T47D (cell line): Measurements from ENCODE around the gene RNF149.

Experiments used
- DNase-seq, 2 experiments: peaks; one replicate each; pipeline versions ENCODE4 v3.0.0 to v3.0.0-alpha.2; 2011 to 2012; ENCODE audit warnings: low read depth in 1 of 2, low spot score in 1 of 2
- JUND ChIP-seq: IDR thresholded peaks from 2 replicates; pipeline ENCODE4 v1.6.1; 2012; ENCODE audit warnings: low read depth
- in situ Hi-C: cut with HindIII; loops from 2 replicates; pipeline ENCODE4 v1.10.0; 2016; ENCODE audit warnings: low sequenced_read_pairs, low pct_unique_long_range_greater_than_20kb

The RNF149 gene

GRCh38 chr2:101344137-101344536 lies 35.6 kb upstream of the RNF149 start:
- in situ Hi-C loops = no loop called here
- TF ChIP-seq JUND = no peak
- no peak for DNase-seq

DNA sequence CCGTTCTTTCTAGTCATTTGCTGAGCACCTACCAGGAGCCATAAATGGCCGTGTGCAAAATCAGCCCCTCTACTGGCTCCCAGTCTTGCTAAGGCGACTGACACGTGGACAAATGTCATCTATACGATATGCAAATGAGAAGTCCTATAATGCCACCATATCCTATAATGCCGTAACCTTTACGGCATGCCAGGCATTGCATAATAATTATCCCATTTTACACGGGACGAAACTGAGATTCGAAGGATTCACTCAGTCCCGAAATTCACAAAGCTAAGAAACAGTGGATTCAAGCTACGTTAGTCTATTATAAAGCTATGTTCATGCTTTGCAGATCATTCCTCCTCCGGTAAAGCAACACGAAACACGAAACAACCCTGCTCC lies 34.1 kb upstream of the RNF149 start:
- in situ Hi-C loops = no loop called here
- no peak for DNase-seq
- no peak for TF ChIP-seq JUND

GRCh38 chr2:101341901-101342624 lies 33.6 kb upstream of the RNF149 start:
- TF ChIP-seq JUND = no peak
- DNase-seq = peak; percentile 44 to 76
- in situ Hi-C loops = no loop called here

- TF ChIP-seq JUND = no peak
- in situ Hi-C loops = no loop called here
- no peak for DNase-seq
Observed at GRCh38 chr2:101341421-101341820, 32.9 kb upstream of the RNF149 start.

- peak in 1 of 2 experiments; percentile 81 for DNase-seq
- in situ Hi-C loops = no loop called here
Observed at GRCh38 chr2:101340141-101340551, 31.6 kb upstream of the RNF149 start.

GRCh38 chr2:101339266-101339880 lies 30.9 kb upstream of the RNF149 start:
- DNase-seq = no peak
- in situ Hi-C loops = no loop called here
- no peak for TF ChIP-seq JUND

More at GRCh38 chr2:101340141-101340551, 31.6 kb upstream of the RNF149 start:
- TF ChIP-seq JUND = no peak

- TF ChIP-seq JUND = no peak
- DNase-seq = no peak
- in situ Hi-C loops = no loop called here
Observed at GRCh38 chr2:101337877-101338276, 29.4 kb upstream of the RNF149 start.

DNA sequence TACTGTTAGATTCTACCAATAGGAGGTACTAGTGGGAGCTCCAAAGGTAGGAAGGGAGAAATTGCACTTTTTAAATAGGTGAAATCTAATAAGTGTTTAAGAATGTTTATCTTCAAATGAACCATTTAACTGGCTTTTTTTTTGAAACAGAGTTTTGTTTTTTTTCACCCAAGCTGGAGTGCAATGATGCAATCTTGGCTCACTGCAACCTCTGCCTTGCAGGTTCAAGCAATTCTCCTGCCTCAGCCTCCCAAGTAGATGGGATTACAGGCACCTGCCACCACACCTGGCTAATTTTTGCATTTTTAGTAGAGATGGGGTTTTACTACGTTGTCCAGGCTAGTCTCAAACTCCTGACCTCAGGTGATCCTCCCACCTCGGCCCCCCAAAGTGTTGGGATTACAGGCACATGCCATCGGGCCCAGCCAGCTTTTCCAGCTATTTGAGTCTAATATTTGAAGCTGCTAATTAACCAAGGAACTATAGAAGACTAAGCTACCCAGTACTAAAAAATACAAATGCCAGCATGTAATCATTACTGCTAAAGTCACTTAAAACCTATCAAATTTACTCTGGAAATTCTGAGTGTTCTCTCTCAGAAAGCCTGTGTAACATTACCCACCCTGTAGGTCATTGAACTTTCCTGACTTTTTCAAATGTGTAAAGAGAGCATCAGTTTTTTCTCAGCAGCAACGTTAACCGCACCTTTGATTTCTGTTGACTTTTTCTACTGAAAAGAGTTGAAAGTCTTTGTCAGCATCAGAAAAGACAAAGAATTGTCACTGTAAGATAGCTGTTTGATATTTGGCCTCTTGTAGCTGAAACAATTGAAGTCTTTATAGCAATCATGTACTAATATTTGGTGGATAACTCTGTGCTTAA lies 24.6 kb upstream of the RNF149 start:
- no peak for DNase-seq
- in situ Hi-C loops = no loop called here
- TF ChIP-seq JUND = no peak

DNA sequence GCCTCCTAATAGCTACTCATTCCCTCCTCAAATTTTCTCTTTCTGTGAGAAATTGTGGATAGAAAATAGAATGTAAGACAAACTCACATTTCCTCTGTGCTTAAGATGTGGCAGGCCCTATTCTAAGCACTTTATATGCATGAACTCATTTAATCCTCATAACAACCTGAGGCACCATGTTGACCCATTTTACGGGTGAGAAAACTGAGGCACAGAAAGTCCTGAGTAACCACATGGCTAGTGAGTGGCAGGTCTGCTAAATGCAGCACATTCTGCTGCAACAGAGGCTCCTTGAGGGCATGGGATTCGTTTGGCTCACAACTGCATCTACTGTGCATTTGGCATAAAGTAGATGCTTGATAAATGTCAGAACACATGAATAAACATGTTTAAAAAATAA lies 22.7 kb upstream of the RNF149 start:
- no peak for DNase-seq
- TF ChIP-seq JUND = no peak
- in situ Hi-C loops = no loop called here

- in situ Hi-C loops = no loop called here
- TF ChIP-seq JUND = no peak
- peak in 1 of 2 experiments; percentile 36 for DNase-seq
Observed at GRCh38 chr2:101330253-101330933, 21.9 kb upstream of the RNF149 start.

GRCh38 chr2:101329026-101329425 lies 20.5 kb upstream of the RNF149 start:
- DNase-seq = no peak

GRCh38 chr2:101328474-101329007 lies 20.0 kb upstream of the RNF149 start:
- in situ Hi-C loops = no loop called here
- no peak for TF ChIP-seq JUND
- no peak for DNase-seq

More at GRCh38 chr2:101329026-101329425, 20.5 kb upstream of the RNF149 start:
- in situ Hi-C loops = no loop called here
- TF ChIP-seq JUND = no peak
